HG03280 (cell line): ENCODE data around the gene TTYH3.
"Not testable (repeated sequence)": the region's sequence is repeated elsewhere in the genome, so short reads cannot be mapped to it uniquely, and the experiment has no call there.

ENCODE experiments used
- ATAC-seq: cut with Tn5 transposase; IDR thresholded peaks from one replicate; pipeline ENCODE4 v1.9.1; 2021; ENCODE audit warnings: mild to moderate bottlenecking, moderate library complexity; ENCODE audit not compliant: unreplicated experiment

TTYH3 gene

GRCh38 chr7:2601907-2602306, 29.9 kb upstream of the TTYH3 start:
- ATAC-seq = no peak

GRCh38 chr7:2602406-2603043, 29.3 kb upstream of the TTYH3 start:
- ATAC-seq = no peak

GRCh38 chr7:2603044-2603965, 28.5 kb upstream of the TTYH3 start:
- no peak for ATAC-seq

- ATAC-seq = no peak
These were observed 27.1 kb upstream of the TTYH3 start for GRCh38 chr7:2604608-2605174.

GRCh38 chr7:2605608-2606538, 25.9 kb upstream of the TTYH3 start:
- no peak for ATAC-seq

GRCh38 chr7:2606539-2606936, 25.2 kb upstream of the TTYH3 start:
- ATAC-seq = no peak

- ATAC-seq = no peak
These were observed 24.5 kb upstream of the TTYH3 start for GRCh38 chr7:2607122-2607922.

GRCh38 chr7:2607923-2608904, 23.6 kb upstream of the TTYH3 start:
- no peak for ATAC-seq

- ATAC-seq = no peak
These were observed 22.8 kb upstream of the TTYH3 start for GRCh38 chr7:2608921-2609411.

GRCh38 chr7:2609646-2610045, 22.1 kb upstream of the TTYH3 start:
- not testable (repeated sequence) for ATAC-seq

GRCh38 chr7:2610466-2610865, 21.3 kb upstream of the TTYH3 start:
- ATAC-seq = no peak

- no peak for ATAC-seq
These were observed 20.9 kb upstream of the TTYH3 start for GRCh38 chr7:2610898-2611297.

- ATAC-seq = no peak
These were observed 20.4 kb upstream of the TTYH3 start for GRCh38 chr7:2611401-2611800.

- ATAC-seq = no peak
These were observed 19.9 kb upstream of the TTYH3 start for GRCh38 chr7:2611922-2612321.

GRCh38 chr7:2612445-2613097, 19.2 kb upstream of the TTYH3 start:
- ATAC-seq = no peak

GRCh38 chr7:2613098-2613930, 18.5 kb upstream of the TTYH3 start:
- ATAC-seq = no peak

GRCh38 chr7:2613931-2614600, 17.7 kb upstream of the TTYH3 start:
- ATAC-seq = no peak
